Retina (tissue), 1 donor: ENCODE data around the gene TBX20.
"Not testable (repeated sequence)": the region's sequence is repeated elsewhere in the genome, so short reads cannot be mapped to it uniquely, and the experiment has no call there.

Experiments used
- DNase-seq: peaks from one replicate; pipeline ENCODE4 v3.0.0-alpha.2; 2016

TBX20 gene

GRCh38 chr7:35254496-35255442 is 869 bp upstream of the TBX20 start:
- peak; percentile 85 for DNase-seq

DNA sequence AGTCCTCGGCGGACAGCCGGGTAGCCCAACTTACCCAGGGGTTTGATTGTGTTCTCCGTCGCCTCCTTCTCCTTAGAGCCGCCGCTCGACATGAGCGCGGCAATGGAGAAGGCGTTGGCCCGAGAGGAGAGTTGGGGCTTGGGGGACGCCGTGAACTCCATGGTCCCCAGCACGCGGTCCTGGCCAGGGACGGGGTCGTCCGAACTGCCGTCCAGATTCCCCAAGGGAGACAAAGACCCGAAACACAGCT is 515 bp downstream of the TBX20 start:
- DNase-seq = peak; percentile 84

GRCh38 chr7:35252612-35253459 is 1.1 kb downstream of the TBX20 start:
- DNase-seq = no peak

DNA sequence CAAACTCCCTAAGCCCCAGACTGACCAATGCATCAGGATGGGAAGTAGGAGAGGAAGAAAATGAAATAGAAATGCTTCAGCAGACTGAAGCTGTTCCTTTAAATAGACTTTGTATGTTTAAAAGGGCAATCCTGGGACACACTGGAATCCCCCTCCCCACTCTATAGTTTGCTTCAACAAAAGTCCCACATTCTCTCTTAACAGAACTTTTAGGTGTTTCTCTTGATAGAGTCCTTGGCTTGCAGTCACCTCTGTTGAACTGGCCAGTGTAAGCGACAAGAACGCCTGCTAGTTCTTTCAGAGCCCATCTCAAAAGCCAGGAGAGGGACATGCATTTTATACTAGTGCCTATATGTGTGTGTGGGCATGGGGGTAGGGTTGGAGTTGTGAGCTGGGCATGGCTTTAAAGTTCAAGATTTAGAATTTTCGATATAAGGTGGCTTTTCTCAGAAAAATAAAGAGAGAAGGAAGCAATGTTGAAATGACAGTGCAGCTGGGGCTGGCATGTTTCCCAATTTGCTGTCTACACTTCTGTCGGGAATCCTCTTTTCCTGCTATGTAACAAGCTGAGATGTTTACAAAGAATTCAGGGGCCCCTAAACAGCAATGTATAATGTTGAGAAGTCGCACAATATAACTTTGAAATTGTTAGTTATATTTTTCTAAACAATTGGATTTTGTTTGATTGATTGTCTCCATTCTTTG is 2.1 kb downstream of the TBX20 start:
- peak; percentile 47 for DNase-seq

- DNase-seq = peak; percentile 21
These were observed 3.0 kb downstream of the TBX20 start for GRCh38 chr7:35250941-35251340.

DNA sequence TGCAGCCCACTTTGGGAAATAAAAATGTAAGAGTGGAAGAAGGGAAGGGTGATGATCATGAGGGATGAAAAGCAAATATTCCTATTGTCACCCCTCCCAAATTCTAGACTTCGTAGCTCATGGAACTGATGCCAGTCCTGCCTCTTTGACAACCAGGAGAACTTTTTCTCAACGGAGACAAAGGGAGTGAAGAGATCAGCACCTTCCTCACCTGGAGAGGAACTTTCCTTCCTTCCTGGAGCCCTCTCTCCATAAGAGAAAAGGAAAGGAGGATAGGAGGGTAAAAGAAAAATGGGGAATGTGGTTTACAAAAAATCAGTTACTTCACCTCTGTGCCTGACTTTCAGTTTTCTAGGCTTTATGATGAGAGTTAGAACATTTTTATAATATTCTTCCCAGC is 3.4 kb downstream of the TBX20 start:
- no peak for DNase-seq

GRCh38 chr7:35249537-35249907 is 4.4 kb downstream of the TBX20 start:
- peak; percentile 58 for DNase-seq

- peak; percentile 62 for DNase-seq
These were observed 5.0 kb downstream of the TBX20 start for GRCh38 chr7:35248576-35249536.

- no peak for DNase-seq
These were observed 7.1 kb downstream of the TBX20 start for GRCh38 chr7:35246819-35247218.

DNA sequence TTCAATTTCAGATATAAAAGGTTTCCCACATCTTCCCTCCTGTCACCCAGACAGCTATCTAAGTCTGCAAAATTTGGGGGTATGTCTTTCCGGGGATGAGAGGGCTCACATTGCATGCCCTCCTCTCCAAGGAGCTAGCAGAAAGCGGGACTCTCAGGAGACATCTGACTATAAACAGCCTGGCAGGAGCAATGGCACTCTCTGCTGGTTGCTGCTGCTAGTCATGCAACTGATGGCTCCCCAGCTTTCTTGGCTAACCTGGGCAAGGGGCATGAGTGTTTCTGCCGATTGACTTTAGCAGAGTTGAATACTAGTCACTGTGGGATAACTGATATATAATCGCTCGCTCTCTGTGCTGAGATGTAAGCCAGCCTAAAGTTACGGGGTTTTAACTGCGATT is 12.0 kb downstream of the TBX20 start:
- no peak for DNase-seq

- DNase-seq = no peak
These were observed 12.5 kb downstream of the TBX20 start for GRCh38 chr7:35241436-35241835.

GRCh38 chr7:35241008-35241407 is 12.9 kb downstream of the TBX20 start:
- not testable (repeated sequence) for DNase-seq

GRCh38 chr7:35238456-35238855 is 15.4 kb downstream of the TBX20 start:
- not testable (repeated sequence) for DNase-seq

GRCh38 chr7:35232994-35233393 is 20.9 kb downstream of the TBX20 start:
- no peak for DNase-seq

DNA sequence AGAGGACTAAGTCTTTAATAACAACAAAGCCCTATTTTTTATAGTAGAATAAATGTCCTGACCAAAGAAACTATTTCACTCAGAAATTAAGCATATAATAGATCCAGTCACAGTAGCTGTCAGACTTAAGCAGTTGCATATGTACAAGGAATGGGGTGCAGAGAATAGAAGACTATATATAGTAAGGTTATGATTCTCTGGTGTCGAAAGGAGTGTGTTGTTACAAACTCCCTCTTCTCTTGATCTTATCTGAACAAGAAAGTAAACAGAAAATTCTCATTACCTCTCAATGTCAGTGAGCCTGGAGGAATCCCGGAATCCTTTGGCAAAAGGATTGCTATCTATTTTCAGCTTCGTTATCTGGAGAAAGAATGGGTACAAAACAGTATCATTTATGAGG is 22.7 kb downstream of the TBX20 start:
- not testable (repeated sequence) for DNase-seq

DNA sequence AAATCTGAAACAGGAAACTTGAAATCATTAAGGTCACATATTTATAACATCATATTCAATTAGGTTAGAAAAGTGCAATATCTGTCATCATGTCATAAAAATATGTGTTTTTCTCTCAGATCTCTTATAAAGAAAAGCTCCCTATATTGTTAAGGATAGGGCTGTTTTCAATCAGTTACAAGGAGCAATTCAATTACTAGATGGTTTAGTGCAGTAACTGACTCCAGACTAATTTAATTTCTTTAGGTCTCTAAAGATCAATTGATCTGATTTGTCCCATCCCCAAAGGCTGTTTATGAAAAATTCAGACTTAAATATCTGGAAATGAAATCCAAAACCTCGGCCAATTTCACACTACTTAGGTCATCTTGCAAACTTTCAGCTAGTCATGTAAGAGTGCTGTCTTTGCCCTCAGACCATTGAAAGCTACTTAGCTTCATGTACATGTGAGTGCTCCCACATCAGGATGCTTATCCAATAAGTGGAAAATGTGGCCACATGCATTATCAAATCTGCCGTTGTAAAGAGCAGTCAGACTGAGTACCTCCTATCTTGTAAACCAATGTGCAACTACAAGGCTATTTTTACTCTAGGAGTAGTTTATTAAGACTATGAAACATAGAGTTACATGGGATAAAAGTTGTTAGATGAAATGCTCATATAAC is 24.7 kb downstream of the TBX20 start:
- not testable (repeated sequence) for DNase-seq

DNA sequence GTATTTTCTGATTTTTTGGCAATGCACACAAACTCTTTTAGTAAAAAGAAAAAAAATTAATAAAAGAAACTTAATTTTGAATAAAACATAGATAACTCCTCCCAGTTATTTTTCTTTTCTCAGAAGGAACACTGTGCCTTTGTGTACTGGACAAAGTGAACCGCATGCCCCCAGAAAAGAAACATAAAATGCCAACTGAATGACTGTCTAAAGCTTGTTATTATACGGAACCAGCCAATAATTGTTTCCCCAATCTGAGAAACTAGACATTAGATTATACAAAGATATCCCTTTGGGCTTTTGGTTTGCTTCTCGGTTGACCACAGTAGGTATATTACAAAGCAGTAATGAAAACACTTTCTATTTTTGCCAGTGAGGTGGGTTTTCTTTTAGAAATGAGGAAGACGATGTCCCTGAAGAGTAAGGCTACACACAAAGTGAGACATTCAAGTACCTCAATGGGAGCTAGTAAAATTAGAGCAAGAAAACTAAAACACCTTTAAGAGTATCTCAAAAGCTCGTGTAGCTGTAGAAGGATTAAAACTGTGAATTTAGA is 25.3 kb downstream of the TBX20 start:
- not testable (repeated sequence) for DNase-seq

- DNase-seq = not testable (repeated sequence)
These were observed 26.5 kb downstream of the TBX20 start for GRCh38 chr7:35227438-35227837.

DNA sequence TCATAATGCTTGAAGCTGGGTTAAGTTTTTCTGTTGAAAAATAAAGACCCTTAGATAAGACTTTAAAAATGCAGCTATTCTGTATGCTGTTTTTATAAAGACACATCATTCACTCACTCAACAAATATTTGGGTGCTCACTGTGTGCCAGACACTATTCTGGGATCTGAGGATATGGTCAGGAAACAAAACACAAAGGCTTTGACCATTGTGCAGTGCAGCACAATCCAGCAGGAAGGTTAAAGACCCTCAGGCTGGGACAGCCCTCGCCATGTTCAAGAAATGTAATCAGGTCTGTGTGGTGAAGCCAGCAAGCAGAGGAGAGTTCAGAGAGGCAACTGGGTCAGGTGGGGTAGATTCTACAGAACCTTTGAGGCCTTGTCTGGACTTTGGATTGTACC is 31.5 kb downstream of the TBX20 start:
- not testable (repeated sequence) for DNase-seq

- not testable (repeated sequence) for DNase-seq
These were observed 33.7 kb downstream of the TBX20 start for GRCh38 chr7:35220176-35220575.

DNA sequence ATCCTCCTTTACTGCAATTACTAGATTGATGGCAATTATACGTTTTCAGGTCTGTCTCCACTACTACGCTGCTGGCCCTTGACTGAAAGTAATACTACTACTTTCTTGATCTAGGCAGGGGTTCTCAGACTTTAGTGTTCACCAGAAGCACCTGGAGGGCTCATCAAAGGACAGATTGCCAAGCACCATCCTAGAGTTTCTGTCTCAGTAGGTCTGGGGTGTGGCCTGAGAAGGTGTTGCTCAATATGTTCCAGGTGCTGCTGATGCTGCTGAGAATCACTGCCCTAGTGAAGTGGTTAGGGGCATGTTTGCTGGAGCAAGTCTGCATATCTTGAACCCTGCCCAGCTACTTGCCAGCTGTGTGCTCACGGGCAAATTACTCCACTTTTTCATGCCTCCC is 37.9 kb downstream of the TBX20 start:
- not testable (repeated sequence) for DNase-seq
